ENCODE data around the gene CASP5.

The CASP5 gene

GRCh38 chr11:104967534-104968354 lies 55.2 kb downstream of the CASP5 start:
- TF ChIP-seq, protein P1, sequence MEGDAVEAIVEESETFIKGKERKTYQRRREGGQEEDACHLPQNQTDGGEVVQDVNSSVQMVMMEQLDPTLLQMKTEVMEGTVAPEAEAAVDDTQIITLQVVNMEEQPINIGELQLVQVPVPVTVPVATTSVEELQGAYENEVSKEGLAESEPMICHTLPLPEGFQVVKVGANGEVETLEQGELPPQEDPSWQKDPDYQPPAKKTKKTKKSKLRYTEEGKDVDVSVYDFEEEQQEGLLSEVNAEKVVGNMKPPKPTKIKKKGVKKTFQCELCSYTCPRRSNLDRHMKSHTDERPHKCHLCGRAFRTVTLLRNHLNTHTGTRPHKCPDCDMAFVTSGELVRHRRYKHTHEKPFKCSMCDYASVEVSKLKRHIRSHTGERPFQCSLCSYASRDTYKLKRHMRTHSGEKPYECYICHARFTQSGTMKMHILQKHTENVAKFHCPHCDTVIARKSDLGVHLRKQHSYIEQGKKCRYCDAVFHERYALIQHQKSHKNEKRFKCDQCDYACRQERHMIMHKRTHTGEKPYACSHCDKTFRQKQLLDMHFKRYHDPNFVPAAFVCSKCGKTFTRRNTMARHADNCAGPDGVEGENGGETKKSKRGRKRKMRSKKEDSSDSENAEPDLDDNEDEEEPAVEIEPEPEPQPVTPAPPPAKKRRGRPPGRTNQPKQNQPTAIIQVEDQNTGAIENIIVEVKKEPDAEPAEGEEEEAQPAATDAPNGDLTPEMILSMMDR (IDR thresholded peaks at IDR 0.05; ENCODE audit: low read depth, low read length, missing control alignments), result no peak
- peak overlapping the region; percentile 58 for H3K4me3 ChIP-seq (ENCODE audit: low read depth, low read length)
- DNase-seq (ENCODE audit: low read depth), result no peak

DNA sequence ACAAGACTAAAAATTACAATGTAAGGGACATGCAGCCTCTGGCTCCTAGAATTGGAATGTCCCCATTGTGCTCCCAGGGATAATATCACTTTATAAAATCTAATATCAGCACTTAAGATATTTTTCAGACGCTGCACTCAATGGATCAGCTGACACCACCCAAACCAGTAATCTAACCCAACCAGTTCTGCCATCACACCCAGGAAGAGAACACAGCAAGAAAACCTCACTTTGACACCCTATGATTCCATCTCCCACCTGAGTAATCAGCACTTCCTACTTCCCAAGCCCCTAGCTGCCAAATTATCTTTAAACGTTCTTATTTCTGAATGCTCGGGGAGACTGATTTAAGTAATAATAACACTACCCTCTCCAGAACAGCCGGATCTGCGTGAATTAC lies 57.2 kb downstream of the CASP5 start:
- DNase-seq (ENCODE audit: low read depth), result no peak
- TF ChIP-seq, protein P1 (IDR thresholded peaks at IDR 0.05; ENCODE audit: low read depth, low read length, missing control alignments), result no peak
- H3K4me3 ChIP-seq (ENCODE audit: low read depth, low read length), result no peak overlapping the region

- no peak overlapping the region for H3K4me3 ChIP-seq (ENCODE audit: low read depth, low read length)
- DNase-seq (ENCODE audit: low read depth), result no peak
- TF ChIP-seq, protein P1 (IDR thresholded peaks at IDR 0.05; ENCODE audit: low read depth, low read length, missing control alignments), result no peak
These were observed 58.7 kb downstream of the CASP5 start for GRCh38 chr11:104964247-104964646.

GRCh38 chr11:104962852-104963251 lies 60.1 kb downstream of the CASP5 start:
- TF ChIP-seq, protein P1 (IDR thresholded peaks at IDR 0.05; ENCODE audit: low read depth, low read length, missing control alignments), result no peak
- no peak overlapping the region for H3K4me3 ChIP-seq (ENCODE audit: low read depth, low read length)
- no peak for DNase-seq (ENCODE audit: low read depth)

- TF ChIP-seq, protein P1 (IDR thresholded peaks at IDR 0.05; ENCODE audit: low read depth, low read length, missing control alignments), result no peak
- no peak for DNase-seq (ENCODE audit: low read depth)
- H3K4me3 ChIP-seq (ENCODE audit: low read depth, low read length), result no peak overlapping the region
These were observed 65.7 kb downstream of the CASP5 start for GRCh38 chr11:104957280-104957679.

DNA sequence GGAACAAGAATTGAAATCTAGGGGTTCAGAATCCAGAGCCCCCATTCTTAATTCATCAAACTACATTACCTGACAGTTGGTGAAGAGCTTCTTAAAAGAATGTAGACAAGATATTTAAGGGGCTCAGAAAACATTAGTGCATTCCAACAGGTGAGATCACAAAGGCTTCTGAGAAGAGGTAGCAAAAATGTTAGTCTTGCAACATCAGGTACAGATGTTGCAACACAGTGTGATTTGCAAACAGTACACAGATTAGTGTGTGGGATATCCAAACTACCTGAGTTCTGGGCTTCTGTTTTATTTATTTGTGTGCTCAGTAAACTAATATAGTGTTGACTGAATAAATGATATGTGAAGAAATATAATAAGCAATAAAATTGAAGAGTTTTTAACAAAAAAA lies 66.4 kb downstream of the CASP5 start:
- no peak for DNase-seq (ENCODE audit: low read depth)
- TF ChIP-seq, protein P1 (IDR thresholded peaks at IDR 0.05; ENCODE audit: low read depth, low read length, missing control alignments), result no peak
- H3K4me3 ChIP-seq (ENCODE audit: low read depth, low read length), result no peak overlapping the region

DNA sequence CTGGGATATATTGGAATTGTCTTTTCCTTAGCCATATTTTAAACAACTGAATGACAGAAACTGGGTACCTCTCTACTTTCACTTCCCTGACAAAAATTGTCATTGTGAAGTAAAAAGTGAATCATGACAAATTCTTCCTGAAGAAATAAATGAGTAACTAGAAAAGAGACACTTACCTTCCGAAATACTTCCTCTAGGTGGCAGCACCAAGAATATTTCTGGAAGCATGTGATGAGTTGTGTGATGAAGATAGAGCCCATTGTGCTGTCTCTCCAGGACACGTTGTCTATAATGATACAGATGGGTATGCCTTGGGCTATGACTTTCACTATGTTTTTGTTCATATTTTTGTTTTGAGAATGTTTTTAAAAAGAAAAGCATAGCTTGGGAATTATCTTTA lies 76.1 kb downstream of the CASP5 start:
- TF ChIP-seq, protein P1 (IDR thresholded peaks at IDR 0.05; ENCODE audit: low read depth, low read length, missing control alignments), result peak; percentile 51
- H3K4me3 ChIP-seq (ENCODE audit: low read depth, low read length), result no peak overlapping the region
- DNase-seq (ENCODE audit: low read depth), result peak; percentile 18
